Activated naive CD4-positive, alpha-beta T cell treated with anti-CD3 and anti-CD28 coated beads, Interleukin-2, amount 50 U/mL, for 16 hours (primary cell): ENCODE results near the gene METTL26.

Experiments used
- DNase-seq: peaks from one replicate; pipeline ENCODE4 v3.0.0-alpha.2; 2020

Gene METTL26

GRCh38 chr16:637081-638018, 1.2 kb upstream of the METTL26 start:
- DNase-seq: peak; percentile 83

DNA sequence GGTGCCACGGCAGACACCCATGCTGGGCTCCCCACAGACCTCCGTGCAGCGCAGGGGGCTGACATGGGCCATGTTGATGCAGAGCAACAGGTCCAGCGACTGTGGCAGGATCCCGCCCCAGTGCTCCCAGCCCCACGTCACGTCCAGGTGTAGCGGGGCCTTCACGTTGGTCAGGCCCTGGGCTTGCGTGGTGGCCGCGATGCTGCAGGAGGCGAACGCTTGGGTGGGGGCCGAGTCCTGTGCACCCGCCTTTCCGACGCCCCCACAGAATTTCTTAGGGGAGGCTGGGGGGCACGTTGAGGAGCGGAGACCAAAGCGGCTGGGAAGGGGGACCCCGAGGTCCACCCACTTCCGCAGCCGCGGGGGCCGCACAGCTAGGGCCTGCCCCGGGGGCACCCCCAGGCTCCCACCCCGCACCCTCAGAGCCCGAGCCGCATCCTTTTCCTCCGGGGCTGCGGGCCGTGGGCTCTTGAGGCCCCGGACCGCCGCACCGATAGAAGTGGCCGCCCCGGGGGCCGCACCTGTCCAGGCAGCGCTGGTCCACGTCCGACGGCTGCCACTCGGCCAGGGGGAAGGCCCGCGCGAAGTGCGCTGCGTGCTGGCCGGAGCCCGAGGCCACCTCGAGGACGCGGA, 416 bp downstream of the METTL26 start:
- DNase-seq: no peak

DNA sequence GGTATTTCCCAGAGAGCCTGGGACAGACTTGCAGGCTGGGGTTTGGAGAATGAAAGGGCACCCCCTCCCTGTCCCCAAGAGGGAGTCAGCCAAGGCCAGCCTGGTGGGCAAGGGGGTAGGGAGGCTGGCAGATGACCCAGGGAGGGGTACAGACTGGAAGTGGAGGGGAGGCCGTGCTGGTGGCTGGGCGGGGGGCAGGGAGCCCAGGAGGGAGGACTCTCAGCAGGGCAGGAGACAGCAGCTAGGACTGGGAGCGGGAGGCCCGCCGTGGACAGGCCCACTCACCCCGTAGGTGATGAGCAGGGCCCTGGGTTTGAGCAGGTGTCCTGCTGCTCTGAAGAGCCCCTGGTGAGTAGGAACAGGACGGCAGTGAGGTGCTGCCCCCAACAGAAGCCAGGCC, 1.1 kb downstream of the METTL26 start:
- DNase-seq: no peak

- DNase-seq: no peak
Observed at GRCh38 chr16:634051-634670, 1.9 kb downstream of the METTL26 start.

GRCh38 chr16:633336-634050, 2.6 kb downstream of the METTL26 start:
- DNase-seq: no peak

GRCh38 chr16:632486-633335, 3.4 kb downstream of the METTL26 start:
- DNase-seq: no peak

DNA sequence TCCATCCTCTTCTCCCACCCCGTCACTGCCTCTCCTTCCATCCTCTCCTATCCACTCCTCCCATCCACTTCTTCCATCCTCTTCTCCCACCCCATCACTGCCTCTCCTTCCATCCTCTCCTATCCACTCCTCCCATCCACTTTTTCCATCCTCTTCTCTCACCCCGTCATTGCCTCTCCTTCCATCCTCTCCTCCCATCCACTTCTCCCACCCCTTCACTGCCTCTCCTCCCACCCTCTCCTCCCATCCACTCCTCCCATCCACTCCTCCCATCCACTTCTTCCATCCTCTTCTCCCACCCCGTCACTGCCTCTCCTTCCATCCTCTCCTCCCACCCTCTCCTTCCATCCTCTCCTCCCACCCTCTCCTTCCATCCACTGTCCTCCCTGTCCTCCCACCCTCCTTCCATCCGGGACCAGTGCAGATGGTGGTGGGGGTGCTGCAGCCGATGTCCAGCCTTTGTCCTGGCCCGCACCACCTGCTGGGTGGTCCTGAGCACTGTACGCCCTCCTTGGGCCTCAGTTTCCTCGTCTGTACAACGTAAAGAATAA, 4.2 kb downstream of the METTL26 start:
- no peak for DNase-seq

- no peak for DNase-seq
Observed at GRCh38 chr16:630815-631405, 5.2 kb downstream of the METTL26 start, which contains the start of gene WFIKKN1. TSS of gene WFIKKN1 (plus strand) at chr16:630985. CDS start at chr16:631254, 269 bp downstream.

- no peak for DNase-seq
Observed at GRCh38 chr16:630249-630814, 5.8 kb downstream of the METTL26 start.

- DNase-seq: no peak
Observed at GRCh38 chr16:629833-630248, 6.3 kb downstream of the METTL26 start.

- no peak for DNase-seq
Observed at GRCh38 chr16:629185-629832, 6.8 kb downstream of the METTL26 start.

- DNase-seq: no peak
Observed at GRCh38 chr16:628321-629061, 7.6 kb downstream of the METTL26 start.

GRCh38 chr16:627454-628239, 8.5 kb downstream of the METTL26 start:
- DNase-seq: no peak

DNA sequence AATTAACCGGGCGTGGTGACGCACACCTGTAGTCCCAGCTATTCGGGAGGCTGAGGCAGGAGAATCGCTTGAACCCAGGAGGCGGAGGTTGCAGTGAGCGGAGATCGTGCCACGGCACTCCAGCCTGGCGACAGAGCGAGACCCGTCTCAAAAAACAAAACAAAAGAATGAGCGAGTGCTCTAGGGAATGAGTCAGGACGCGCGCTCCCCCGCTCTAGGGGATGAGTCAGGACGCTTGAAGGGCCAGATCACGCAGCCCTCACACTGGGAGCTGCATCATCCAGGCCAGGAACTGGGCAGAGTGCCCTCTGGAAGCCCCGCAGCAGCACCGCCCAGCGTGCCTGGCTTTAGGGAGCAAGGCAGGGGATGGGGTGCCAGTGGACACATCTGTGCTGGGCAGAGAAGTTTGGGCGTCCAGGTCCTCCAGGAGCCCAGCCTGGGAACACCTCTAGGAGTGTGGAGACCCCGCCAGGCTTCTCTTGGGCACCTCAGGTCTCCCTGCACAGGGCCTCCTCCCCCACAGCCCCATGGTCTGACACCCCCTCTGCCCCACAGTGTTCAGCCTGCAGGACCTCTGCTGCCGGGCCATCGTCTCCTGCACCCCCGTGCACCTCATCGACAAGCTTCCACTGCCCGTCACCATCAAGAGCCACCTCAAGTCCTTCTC, 9.2 kb downstream of the METTL26 start:
- DNase-seq: no peak

DNA sequence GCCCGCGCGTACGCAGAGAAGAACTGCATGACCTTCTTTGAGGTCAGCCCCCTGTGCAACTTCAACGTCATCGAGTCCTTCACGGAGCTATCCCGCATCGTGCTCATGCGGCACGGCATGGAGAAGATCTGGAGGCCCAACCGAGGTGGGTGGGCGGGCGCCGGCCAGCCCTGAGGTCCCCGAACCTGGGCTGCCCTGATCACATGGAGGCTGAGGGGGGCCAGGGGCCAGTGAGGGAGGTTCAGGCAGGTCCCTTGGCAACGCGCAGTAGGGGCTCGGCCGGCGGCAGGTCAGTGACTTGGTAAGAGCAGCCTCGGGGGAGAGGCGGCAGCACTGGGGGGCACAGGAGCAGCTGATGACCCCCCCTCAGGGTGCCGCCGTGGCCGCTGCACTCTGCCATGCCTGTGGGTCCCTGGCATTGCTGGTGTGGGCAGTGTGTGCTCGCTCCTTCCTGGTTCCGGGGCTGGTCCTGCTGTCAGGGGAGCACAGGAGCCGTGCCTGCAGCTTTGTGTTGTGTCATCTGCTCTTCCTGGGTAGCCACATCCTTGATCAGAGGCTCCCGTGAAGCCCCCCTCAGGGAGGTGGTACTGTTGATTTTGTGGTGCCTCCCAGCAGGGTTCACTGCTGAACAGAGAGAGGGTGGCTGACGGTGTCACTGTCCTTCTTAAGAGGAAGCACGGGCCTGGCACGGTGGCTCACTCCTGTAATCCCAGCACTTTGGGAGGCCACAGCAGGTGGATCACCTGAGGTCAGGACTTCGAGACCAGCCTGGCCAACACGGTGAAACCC, 9.9 kb downstream of the METTL26 start:
- no peak for DNase-seq

GRCh38 chr16:625117-625976, 10.8 kb downstream of the METTL26 start:
- no peak for DNase-seq
